H9 (cell line): ENCODE results near the gene TAOK3. TPM values are rescaled to one million over a fixed set of nuclear protein-coding genes. Genes with fewer than 3 reads are reported as not detected.

ENCODE experiments used
- DNase-seq: peaks from one replicate; pipeline ENCODE4 v3.0.0-alpha.2; 2017
- H2AFZ ChIP-seq: one replicate; pipeline ENCODE4 v1.6.1; 2013; ENCODE audit warnings: mild to moderate bottlenecking, low read length, control low read depth, moderate library complexity
- H2AK5ac ChIP-seq: 2 replicates; pipeline ENCODE4 v1.6.1; 2013; ENCODE audit warnings: low read length, control low read depth, mixed read lengths; ENCODE audit not compliant: insufficient read length
- H2BK120ac ChIP-seq: one replicate; pipeline ENCODE4 v1.6.1; 2013; ENCODE audit warnings: low read depth, mild to moderate bottlenecking, low read length, control low read depth, inconsistent platforms; ENCODE audit not compliant: poor library complexity, severe bottlenecking
- H2BK12ac ChIP-seq: 2 replicates; pipeline ENCODE4 v1.6.1; 2013; ENCODE audit warnings: low read length, control low read depth, mixed read lengths, low read depth; ENCODE audit not compliant: insufficient read length
- H2BK15ac ChIP-seq: 2 replicates; pipeline ENCODE4 v1.6.1; 2013; ENCODE audit warnings: low read depth, low read length, control low read depth
- H2BK20ac ChIP-seq: one replicate; pipeline ENCODE4 v1.6.1; 2013; ENCODE audit warnings: low read depth, mild to moderate bottlenecking, low read length, control low read depth, inconsistent platforms; ENCODE audit not compliant: poor library complexity, severe bottlenecking
- H2BK5ac ChIP-seq: 2 replicates; pipeline ENCODE4 v1.6.1; 2013; ENCODE audit warnings: low read length, control low read depth, mixed read lengths; ENCODE audit not compliant: insufficient read length
- H3K14ac ChIP-seq: 2 replicates; pipeline ENCODE4 v1.6.1; 2013; ENCODE audit warnings: low read length, control low read depth; ENCODE audit not compliant: insufficient read depth
- H3K18ac ChIP-seq: 2 replicates; pipeline ENCODE4 v1.6.1; 2013; ENCODE audit warnings: low read depth, mild to moderate bottlenecking, mixed read lengths, low read length, control low read depth; ENCODE audit not compliant: insufficient read length
- H3K23ac ChIP-seq: 2 replicates; pipeline ENCODE4 v1.6.1; 2013; ENCODE audit warnings: low read length, control low read depth, mixed read lengths, low read depth; ENCODE audit not compliant: insufficient read length
- H3K23me2 ChIP-seq: 2 replicates; pipeline ENCODE4 v1.6.1; 2013; ENCODE audit warnings: low read depth, mild to moderate bottlenecking, mixed read lengths, low read length, control low read depth; ENCODE audit not compliant: insufficient read length, poor library complexity, severe bottlenecking
- H3K27ac ChIP-seq: 2 replicates; pipeline ENCODE4 v1.5.1; 2013; ENCODE audit warnings: low read length, control low read depth, mixed read lengths, low read depth; ENCODE audit not compliant: insufficient read length
- H3K27me3 ChIP-seq: 2 replicates; pipeline ENCODE4 v1.6.1; 2013; ENCODE audit warnings: low read length, control low read depth, inconsistent platforms; ENCODE audit not compliant: insufficient read depth
- H3K4ac ChIP-seq: 2 replicates; pipeline ENCODE4 v1.6.1; 2013; ENCODE audit warnings: low read depth, mild to moderate bottlenecking, control low read depth, inconsistent platforms, low read length, moderate library complexity
- H3K4me1 ChIP-seq: 2 replicates; pipeline ENCODE4 v1.6.1; 2013; ENCODE audit warnings: low read length, control low read depth, inconsistent platforms; ENCODE audit not compliant: insufficient read depth
- H3K4me2 ChIP-seq: 2 replicates; pipeline ENCODE4 v1.6.1; 2013; ENCODE audit warnings: low read length, control low read depth, mixed read lengths; ENCODE audit not compliant: insufficient read length, insufficient read depth
- H3K56ac ChIP-seq: 2 replicates; pipeline ENCODE4 v1.6.1; 2013; ENCODE audit warnings: low read depth, mild to moderate bottlenecking, mixed read lengths, low read length, control low read depth; ENCODE audit not compliant: insufficient read length
- H3K79me1 ChIP-seq: 2 replicates; pipeline ENCODE4 v1.6.1; 2013; ENCODE audit warnings: low read depth, mild to moderate bottlenecking, moderate library complexity, low read length, control low read depth, inconsistent platforms; ENCODE audit not compliant: insufficient read depth, poor library complexity, severe bottlenecking
- H3K79me2 ChIP-seq: 2 replicates; pipeline ENCODE4 v1.6.1; 2013; ENCODE audit warnings: low read length, control low read depth, inconsistent platforms; ENCODE audit not compliant: insufficient read depth
- H3K9ac ChIP-seq: 2 replicates; pipeline ENCODE4 v1.6.1; 2013; ENCODE audit warnings: low read length, control low read depth, mixed read lengths; ENCODE audit not compliant: insufficient read length; ENCODE audit errors: extremely low read depth
- H3K9me3 ChIP-seq: one replicate; pipeline ENCODE4 v1.6.1; 2013; ENCODE audit warnings: low read depth, low read length, inconsistent platforms; ENCODE audit not compliant: control insufficient read depth
- H3T11ph ChIP-seq: one replicate; pipeline ENCODE4 v1.6.1; 2013; ENCODE audit warnings: mild to moderate bottlenecking, low read length, control low read depth, inconsistent platforms
- H4K20me1 ChIP-seq: one replicate; pipeline ENCODE4 v1.6.1; 2013; ENCODE audit not compliant: control insufficient read depth, insufficient read length, insufficient read depth
- H4K5ac ChIP-seq: 2 replicates; pipeline ENCODE4 v1.6.1; 2013; ENCODE audit warnings: low read depth, mild to moderate bottlenecking, mixed read lengths, low read length, control low read depth; ENCODE audit not compliant: insufficient read length
- H4K8ac ChIP-seq: replicated peaks from 2 replicates; pipeline ENCODE4 v1.6.1; 2013; ENCODE audit warnings: low read length, control low read depth, mixed read lengths, low read depth; ENCODE audit not compliant: insufficient read length
- H4K91ac ChIP-seq: 2 replicates; pipeline ENCODE4 v1.6.1; 2013; ENCODE audit warnings: low read depth, mild to moderate bottlenecking, moderate library complexity, mixed read lengths, low read length, control low read depth; ENCODE audit not compliant: insufficient read length
- H3K27ac Mint-ChIP-seq, 3 experiments: 2 replicates in 2 of 3; 3 replicates in 1 of 3; pipeline ENCODE4 v1.8.0; 2020 to 2021; ENCODE audit warnings: mixed read lengths in 3 of 3, mild to moderate bottlenecking in 1 of 3, moderate library complexity in 1 of 3
- H3K27me3 Mint-ChIP-seq: 2 replicates; pipeline ENCODE4 v1.8.0; 2021; ENCODE audit warnings: low read depth, mild to moderate bottlenecking, moderate library complexity, mixed read lengths
- H3K36me3 Mint-ChIP-seq, 3 experiments: 2 replicates in 2 of 3; 3 replicates in 1 of 3; pipeline ENCODE4 v1.8.0; 2020 to 2021; ENCODE audit warnings: low read depth in 3 of 3, mixed read lengths in 3 of 3; ENCODE audit not compliant: insufficient read depth in 1 of 3
- H3K4me1 Mint-ChIP-seq, 2 experiments: 2 replicates each; pipeline ENCODE4 v1.8.0; 2020; ENCODE audit warnings: mixed read lengths in 2 of 2
- H3K4me3 Mint-ChIP-seq, 2 experiments: 2 replicates in 1 of 2; 3 replicates in 1 of 2; pipeline ENCODE4 v1.8.0; 2020 to 2021; ENCODE audit warnings: mild to moderate bottlenecking in 2 of 2, mixed read lengths in 2 of 2, moderate library complexity in 1 of 2
- H3K9me3 Mint-ChIP-seq, 2 experiments: 2 replicates in 1 of 2; 3 replicates in 1 of 2; pipeline ENCODE4 v1.8.0; 2020; ENCODE audit warnings: mild to moderate bottlenecking in 2 of 2, mixed read lengths in 2 of 2, moderate library complexity in 1 of 2
- WGBS: extraction: QIAGEN DNeasy Blood & Tissue Kit; methylation state at CpG from one replicate; pipeline ENCODE4 v1.1.7; 2013; ENCODE audit warnings: missing lambda C conversion rate, low lambda C conversion rate, mixed read lengths; ENCODE audit not compliant: insufficient read length; ENCODE audit errors: extremely low coverage; 5-methylcytosine and 5-hydroxymethylcytosine counted together
- total RNA-seq: library from RNA; stranded (reverse); gene quantifications from 2 replicates; pipeline ENCODE4 v1.2.1, GENCODE V29; 2021
- TF ChIP-seq, protein P1 (sequence below): fragments of 200-600 bp; sonication (generic); conservative IDR thresholded peaks from 3 replicates; pipeline ENCODE4 v1.8.0; 2021; ENCODE audit warnings: antibody characterized with exemption, mild to moderate bottlenecking

Gene TAOK3
- total RNA-seq, 1 experiment from 2014 or later = 5.2 TPM

DNA sequence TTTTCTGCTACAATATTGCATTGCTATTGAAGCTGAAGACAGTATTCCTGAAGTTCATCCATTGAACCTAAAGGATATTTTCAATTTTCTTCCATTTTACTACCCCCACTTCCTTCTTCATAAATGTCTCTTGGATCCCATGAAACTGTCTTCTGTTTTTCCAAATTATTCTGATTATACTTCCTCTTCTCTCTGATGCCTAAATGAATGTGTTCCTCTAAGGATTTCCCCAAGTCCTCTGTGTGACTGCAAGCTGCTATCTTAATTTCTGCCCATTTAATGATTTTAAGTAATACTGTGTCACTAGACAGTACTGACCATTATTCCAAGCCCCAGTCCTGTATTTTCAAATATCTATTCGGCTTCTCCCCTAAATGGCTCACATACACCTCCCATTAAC lies 102.9 kb downstream of the TAOK3 start:
- H2BK120ac ChIP-seq = no peak overlapping the region
- H2AFZ ChIP-seq = no peak overlapping the region
- H3K23me2 ChIP-seq = no peaks in the 10 kb centered on the region
- no peaks in the 10 kb centered on the region for H3K36me3 Mint-ChIP-seq
- H3K14ac ChIP-seq = no peak overlapping the region
- no peaks in the 10 kb centered on the region for H3K79me2 ChIP-seq
- no peak overlapping the region for H3K27ac Mint-ChIP-seq
- no peak overlapping the region for H4K5ac ChIP-seq
- H3K4me3 Mint-ChIP-seq = no peak overlapping the region
- no peaks in the 10 kb centered on the region for H3K4me1 Mint-ChIP-seq
- H3K79me1 ChIP-seq = no peaks in the 10 kb centered on the region
- H2BK20ac ChIP-seq = no peak overlapping the region
- no peak overlapping the region for H3K4ac ChIP-seq
- H3K27me3 ChIP-seq = no peaks in the 10 kb centered on the region
- H3K9me3 ChIP-seq = no peaks in the 10 kb centered on the region
- H2BK5ac ChIP-seq = no peak overlapping the region
- no peak overlapping the region for H3K27ac ChIP-seq
- TF ChIP-seq, protein P1, sequence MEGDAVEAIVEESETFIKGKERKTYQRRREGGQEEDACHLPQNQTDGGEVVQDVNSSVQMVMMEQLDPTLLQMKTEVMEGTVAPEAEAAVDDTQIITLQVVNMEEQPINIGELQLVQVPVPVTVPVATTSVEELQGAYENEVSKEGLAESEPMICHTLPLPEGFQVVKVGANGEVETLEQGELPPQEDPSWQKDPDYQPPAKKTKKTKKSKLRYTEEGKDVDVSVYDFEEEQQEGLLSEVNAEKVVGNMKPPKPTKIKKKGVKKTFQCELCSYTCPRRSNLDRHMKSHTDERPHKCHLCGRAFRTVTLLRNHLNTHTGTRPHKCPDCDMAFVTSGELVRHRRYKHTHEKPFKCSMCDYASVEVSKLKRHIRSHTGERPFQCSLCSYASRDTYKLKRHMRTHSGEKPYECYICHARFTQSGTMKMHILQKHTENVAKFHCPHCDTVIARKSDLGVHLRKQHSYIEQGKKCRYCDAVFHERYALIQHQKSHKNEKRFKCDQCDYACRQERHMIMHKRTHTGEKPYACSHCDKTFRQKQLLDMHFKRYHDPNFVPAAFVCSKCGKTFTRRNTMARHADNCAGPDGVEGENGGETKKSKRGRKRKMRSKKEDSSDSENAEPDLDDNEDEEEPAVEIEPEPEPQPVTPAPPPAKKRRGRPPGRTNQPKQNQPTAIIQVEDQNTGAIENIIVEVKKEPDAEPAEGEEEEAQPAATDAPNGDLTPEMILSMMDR = no peak
- H3K56ac ChIP-seq = no peak overlapping the region
- no peak overlapping the region for H3K18ac ChIP-seq
- DNase-seq = no peak
- no peak overlapping the region for H3K9ac ChIP-seq
- no peak overlapping the region for H2AK5ac ChIP-seq
- H3K4me1 ChIP-seq = no peaks in the 10 kb centered on the region
- H3T11ph ChIP-seq = no peak overlapping the region
- H3K4me2 ChIP-seq = no peak overlapping the region
- H4K20me1 ChIP-seq = no peaks in the 10 kb centered on the region
- no peak overlapping the region for H4K91ac ChIP-seq
- H3K9me3 Mint-ChIP-seq = no peaks in the 10 kb centered on the region; a peak in 1 of 5 replicates
- no peaks in the 10 kb centered on the region for H3K27me3 Mint-ChIP-seq
- H3K23ac ChIP-seq = no peak overlapping the region
- no CpG with 5 or more reads among the region's 1 CpG for WGBS
- no peak overlapping the region for H4K8ac ChIP-seq
- H2BK15ac ChIP-seq = no peak overlapping the region
- H2BK12ac ChIP-seq = no peak overlapping the region
